ENCODE data around the gene FHIP1B.

FHIP1B gene

GRCh38 chr11:6194065-6194581, 40.3 kb downstream of the FHIP1B start:
- H4K20me1 ChIP-seq (ENCODE audit: insufficient read depth, low read length) = no peaks in the 10 kb centered on the region
- no peak overlapping the region for H3K4me3 ChIP-seq (ENCODE audit: low read length)
- no peaks in the 10 kb centered on the region for H3K79me2 ChIP-seq (ENCODE audit: low read length)
- H3K36me3 ChIP-seq (replicated peaks; ENCODE audit: insufficient read depth, low read length) = no peaks in the 10 kb centered on the region
- DNase-seq = no peak
- no peak overlapping the region for H3K27ac ChIP-seq (ENCODE audit: low read length)
- H3K4me1 ChIP-seq (ENCODE audit: low read length) = no peaks in the 10 kb centered on the region
- no peaks in the 10 kb centered on the region for H3K27me3 ChIP-seq (replicated peaks; ENCODE audit: insufficient read depth, low read length)
- no peaks in the 10 kb centered on the region for H3K9me3 ChIP-seq (replicated peaks; ENCODE audit: insufficient read depth, low read length)
- H3K4me2 ChIP-seq (ENCODE audit: low read depth, low read length) = no peak overlapping the region
- H3K9ac ChIP-seq (ENCODE audit: low read length) = no peak overlapping the region
- H2AFZ ChIP-seq (ENCODE audit: low read length) = no peak overlapping the region
- H3F3A ChIP-seq (ENCODE audit: insufficient read depth, low read length) = no peaks in the 10 kb centered on the region
- TF ChIP-seq EZH2 (optimal IDR thresholded peaks at IDR 0.05; ENCODE audit: low read depth, low read length) (no peak), CTCF (IDR thresholded peaks at IDR 0.05; ENCODE audit: low read length) (no peak), EZH2phosphoT487 (IDR thresholded peaks at IDR 0.05; ENCODE audit: low read length) (no peak)
- H3K9me2 ChIP-seq (replicated peaks; ENCODE audit: insufficient read depth, low read length) = no peaks in the 10 kb centered on the region

- Histone ChIP-seq H3K27me3 (replicated peaks; ENCODE audit: insufficient read depth, low read length) (no peaks in the 10 kb centered on the region), H4K20me1 (ENCODE audit: insufficient read depth, low read length) (no peaks in the 10 kb centered on the region), H3K79me2 (ENCODE audit: low read length) (no peaks in the 10 kb centered on the region), H3K9me2 (replicated peaks; ENCODE audit: insufficient read depth, low read length) (no peaks in the 10 kb centered on the region), H2AFZ (ENCODE audit: low read length) (no peak overlapping the region), H3F3A (ENCODE audit: insufficient read depth, low read length) (no peaks in the 10 kb centered on the region), H3K4me3 (ENCODE audit: low read length) (no peak overlapping the region), H3K9ac (ENCODE audit: low read length) (no peak overlapping the region), H3K27ac (ENCODE audit: low read length) (no peak overlapping the region), H3K4me2 (ENCODE audit: low read depth, low read length) (no peak overlapping the region), H3K4me1 (ENCODE audit: low read length) (no peaks in the 10 kb centered on the region), H3K9me3 (replicated peaks; ENCODE audit: insufficient read depth, low read length) (no peaks in the 10 kb centered on the region), H3K36me3 (replicated peaks; ENCODE audit: insufficient read depth, low read length) (no peaks in the 10 kb centered on the region)
- DNase-seq = no peak
- TF ChIP-seq EZH2 (optimal IDR thresholded peaks at IDR 0.05; ENCODE audit: low read depth, low read length) = no peak
- no peak for TF ChIP-seq CTCF (IDR thresholded peaks at IDR 0.05; ENCODE audit: low read length)
- TF ChIP-seq EZH2phosphoT487 (IDR thresholded peaks at IDR 0.05; ENCODE audit: low read length) = no peak
Observed at GRCh38 chr11:6191742-6192141, 42.7 kb downstream of the FHIP1B start.

- Histone ChIP-seq H4K20me1 (ENCODE audit: insufficient read depth, low read length) (no peaks in the 10 kb centered on the region), H2AFZ (ENCODE audit: low read length) (no peak overlapping the region), H3F3A (ENCODE audit: insufficient read depth, low read length) (no peaks in the 10 kb centered on the region), H3K9ac (ENCODE audit: low read length) (no peak overlapping the region), H3K36me3 (replicated peaks; ENCODE audit: insufficient read depth, low read length) (no peaks in the 10 kb centered on the region), H3K9me2 (replicated peaks; ENCODE audit: insufficient read depth, low read length) (no peaks in the 10 kb centered on the region), H3K4me3 (ENCODE audit: low read length) (no peak overlapping the region), H3K27ac (ENCODE audit: low read length) (no peak overlapping the region), H3K9me3 (replicated peaks; ENCODE audit: insufficient read depth, low read length) (no peaks in the 10 kb centered on the region), H3K4me2 (ENCODE audit: low read depth, low read length) (no peak overlapping the region), H3K79me2 (ENCODE audit: low read length) (no peaks in the 10 kb centered on the region), H3K27me3 (replicated peaks; ENCODE audit: insufficient read depth, low read length) (no peaks in the 10 kb centered on the region), H3K4me1 (ENCODE audit: low read length) (no peaks in the 10 kb centered on the region)
- no peak for TF ChIP-seq CTCF (IDR thresholded peaks at IDR 0.05; ENCODE audit: low read length)
- TF ChIP-seq EZH2 (optimal IDR thresholded peaks at IDR 0.05; ENCODE audit: low read depth, low read length) = no peak
- no peak for TF ChIP-seq EZH2phosphoT487 (IDR thresholded peaks at IDR 0.05; ENCODE audit: low read length)
- no peak for DNase-seq
Observed at GRCh38 chr11:6175440-6175839, 59.0 kb downstream of the FHIP1B start.
